Thyroid gland (tissue), 4 donors: ENCODE measurements around the gene ATRIP. TPM values are rescaled to one million over a fixed set of nuclear protein-coding genes. Genes with fewer than 3 reads are reported as not detected.

ENCODE experiments used
- DNase-seq, 2 donors: peaks; one replicate each; pipeline ENCODE4 v3.0.0-alpha.2; 2019
- H3K27ac ChIP-seq, 3 donors: fragments of 200-600 bp; sonication (generic); 1 replicate in 2 of 3; 2 replicates in 1 of 3; pipeline ENCODE4 v1.5.1; 2016 to 2019; ENCODE audit warnings: mild to moderate bottlenecking in 1 of 3, moderate library complexity in 1 of 3
- H3K27me3 ChIP-seq: fragments of 200-600 bp; sonication (generic); one replicate; pipeline ENCODE4 v1.5.1; 2019
- H3K36me3 ChIP-seq, 2 donors: fragments of 200-600 bp; sonication (generic); one replicate each; pipeline ENCODE4 v1.5.1; 2016 to 2019
- H3K4me1 ChIP-seq, 2 donors: fragments of 200-600 bp; sonication (generic); one replicate each; pipeline ENCODE4 v1.5.1; 2017 to 2019
- H3K4me3 ChIP-seq, 3 donors: fragments of 200-600 bp; sonication (generic); replicated peaks in 1 of 3; 1 replicate in 2 of 3; 2 replicates in 1 of 3; pipeline ENCODE4 v1.5.1; 2016; ENCODE audit warnings: mild to moderate bottlenecking in 1 of 3
- H3K9me3 ChIP-seq: fragments of 200-600 bp; sonication (generic); one replicate; pipeline ENCODE4 v1.5.1; 2017
- CTCF ChIP-seq, 6 experiments: fragments of 200-600 bp in 3 of 6; fragments of 450-650 bp in 3 of 6; sonication (generic) in 3 of 6; IDR thresholded peaks; one replicate each; pipeline ENCODE4 v1.5.1; 2016 to 2019; ENCODE audit warnings: antibody characterized with exemption in 6 of 6, mild to moderate bottlenecking in 2 of 6, inconsistent platforms in 1 of 6, moderate library complexity in 1 of 6
- POLR2A ChIP-seq, 2 donors: fragments of 450-650 bp; IDR thresholded peaks; one replicate each; pipeline ENCODE4 v1.6.1; 2017; ENCODE audit warnings: antibody characterized with exemption in 2 of 2, mild to moderate bottlenecking in 2 of 2, moderate library complexity in 1 of 2
- WGBS, 2 donors: methylation state at CpG; one replicate each; pipeline ENCODE4 v1.1.5; 2017; 5-methylcytosine and 5-hydroxymethylcytosine counted together
- intact Hi-C: fragments of 100-400 bp; cut with DNase I; formaldehyde crosslinking; loops from one replicate; pipeline ENCODE4 v1.15.1; 2023
- total RNA-seq, 4 donors: library from RNA; depleted of rRNA; stranded (reverse); fragments of >200 nt; gene quantifications; one replicate each; pipeline ENCODE4 v1.2.3, GENCODE V29; 2016

Gene ATRIP
- total RNA-seq, 4 donors from 2014 or later = 8.4 to 13.9 (median 11.0) TPM

GRCh38 chr3:48435223-48435595 lies 11.3 kb upstream of the ATRIP start:
- Histone ChIP-seq H3K9me3 (no peaks in the 10 kb centered on the region), H3K27me3 (no peaks in the 10 kb centered on the region), H3K27ac (peak overlapping the region; percentile 95 to 96 (median 96)), H3K4me3 (no peak overlapping the region), H3K4me1 (peaks cover 42 to 67% of the 10 kb centered on the region in 2 donors), H3K36me3 (no peaks in the 10 kb centered on the region)
- WGBS, 2 donors = 90 to 91% methylated on average over 4 of the region's 4 CpGs
- intact Hi-C loops = loop anchor here (5.0 to 10.0 kb wide), 2 partner anchors 160 to 243 kb away; no protein-coding TSS in a partner anchor
- TF ChIP-seq CTCF (IDR thresholded peaks at IDR 0.05) (no peak), POLR2A (IDR thresholded peaks at IDR 0.05) (no peak)
- DNase-seq = no peak

- 34 to 37% methylated on average over 7 of the region's 7 CpGs for WGBS, 2 donors
- peak overlapping the region; percentile 95 to 96 (median 96) for H3K27ac ChIP-seq
- H3K9me3 ChIP-seq = no peaks in the 10 kb centered on the region
- H3K27me3 ChIP-seq = no peaks in the 10 kb centered on the region
- H3K36me3 ChIP-seq = no peaks in the 10 kb centered on the region
- intact Hi-C loops = loop anchor here (2.0 to 10.0 kb wide), 3 partner anchors 35 to 244 kb away; no protein-coding TSS in a partner anchor
- peak; percentile 89 to 92 for DNase-seq
- no peak overlapping the region for H3K4me3 ChIP-seq
- H3K4me1 ChIP-seq = peaks cover 38 to 60% of the 10 kb centered on the region in 2 donors
- peak; percentile 94 to 100 (median 99) for TF ChIP-seq CTCF (IDR thresholded peaks at IDR 0.05)
- TF ChIP-seq POLR2A (IDR thresholded peaks at IDR 0.05) = peak in 1 of 2 donors; percentile 9
Measured at GRCh38 chr3:48435774-48436476, 10.6 kb upstream of the ATRIP start.

DNA sequence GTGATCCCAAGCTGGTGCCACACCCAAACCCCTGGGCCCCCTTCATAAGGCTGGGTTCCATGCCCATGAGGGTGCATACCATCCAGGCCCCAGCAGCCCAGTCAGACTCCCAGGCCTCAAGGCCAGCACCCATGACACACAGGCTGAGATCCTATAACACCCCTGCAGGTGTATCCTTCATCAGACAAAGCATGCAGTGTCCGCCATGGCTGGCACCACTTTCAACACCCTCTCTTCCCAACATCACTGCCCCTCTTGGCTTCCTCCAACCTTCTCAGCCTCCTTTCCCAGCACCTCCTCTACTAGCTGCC lies 10.1 kb upstream of the ATRIP start:
- Histone ChIP-seq H3K27me3 (no peaks in the 10 kb centered on the region), H3K9me3 (no peaks in the 10 kb centered on the region), H3K27ac (peak overlapping the region; percentile 95 to 96 (median 96)), H3K36me3 (no peaks in the 10 kb centered on the region), H3K4me1 (peaks cover 43 to 55% of the 10 kb centered on the region in 2 donors), H3K4me3 (no peak overlapping the region)
- 0 to 81% methylated on average over 1 of the region's 1 CpG for WGBS, 2 donors
- no peak for DNase-seq
- intact Hi-C loops = loop anchor here (2.0 to 10.0 kb wide), 3 partner anchors 36 to 244 kb away; no protein-coding TSS in a partner anchor
- TF ChIP-seq POLR2A (IDR thresholded peaks at IDR 0.05) (no peak), CTCF (IDR thresholded peaks at IDR 0.05) (no peak)

DNA sequence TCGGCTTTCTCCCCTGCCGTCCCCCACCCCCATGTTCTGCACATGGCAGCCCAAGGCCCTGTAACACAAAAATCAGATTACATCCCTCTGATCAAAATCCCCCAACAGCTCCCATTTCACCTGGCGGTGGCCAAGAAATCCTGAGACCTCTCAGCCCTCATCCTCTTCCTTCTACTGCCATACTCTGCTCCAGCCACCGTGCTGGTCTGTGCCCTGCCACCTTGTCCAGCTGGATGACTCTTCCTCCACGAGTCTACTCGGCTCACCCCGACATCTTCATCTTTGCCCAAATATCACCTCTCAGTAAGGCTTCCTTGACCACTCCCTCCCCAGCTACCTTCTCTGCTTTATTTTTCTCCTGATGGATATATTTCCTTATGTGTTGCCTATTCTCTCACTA lies 9.7 kb upstream of the ATRIP start:
- no peak for DNase-seq
- no peaks in the 10 kb centered on the region for H3K36me3 ChIP-seq
- TF ChIP-seq CTCF (IDR thresholded peaks at IDR 0.05) (no peak), POLR2A (IDR thresholded peaks at IDR 0.05) (no peak)
- H3K4me1 ChIP-seq = peaks cover 45 to 55% of the 10 kb centered on the region in 2 donors
- WGBS, 2 donors = 87 to 88% methylated on average over 7 of the region's 7 CpGs
- H3K27me3 ChIP-seq = no peaks in the 10 kb centered on the region
- H3K9me3 ChIP-seq = no peaks in the 10 kb centered on the region
- H3K4me3 ChIP-seq = no peak overlapping the region
- peak overlapping the region in 1 of 3 donors; percentile 96 for H3K27ac ChIP-seq
- intact Hi-C loops = loop anchor here (2.0 to 10.0 kb wide), 3 partner anchors 36 to 245 kb away; no protein-coding TSS in a partner anchor

DNA sequence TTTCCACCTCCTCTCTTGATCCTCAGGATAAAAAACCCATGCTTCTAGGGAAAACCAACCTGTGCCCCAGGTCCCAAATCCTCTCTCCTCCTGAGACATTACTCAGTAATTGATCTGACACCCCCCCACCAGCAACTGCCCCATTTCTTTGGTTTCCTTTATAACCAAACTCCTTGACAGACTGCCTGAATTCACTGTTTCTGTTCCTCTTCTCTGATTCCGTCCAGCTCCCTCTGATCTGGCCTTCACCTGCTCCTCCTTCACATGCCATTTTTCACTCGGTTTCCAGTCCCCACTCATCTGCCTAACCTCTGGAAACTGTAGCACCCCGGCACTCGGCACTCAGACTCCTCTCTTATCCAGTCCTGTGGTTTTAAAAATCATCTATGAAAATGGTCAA lies 8.7 kb upstream of the ATRIP start:
- H3K4me3 ChIP-seq = no peak overlapping the region
- 57 to 64% methylated on average over 4 of the region's 4 CpGs for WGBS, 2 donors
- no peak overlapping the region for H3K27ac ChIP-seq
- DNase-seq = peak in 1 of 2 donors; percentile 33
- H3K27me3 ChIP-seq = no peaks in the 10 kb centered on the region
- intact Hi-C loops = loop anchor here (2.0 to 10.0 kb wide), 3 partner anchors 37 to 246 kb away; no protein-coding TSS in a partner anchor
- TF ChIP-seq CTCF (IDR thresholded peaks at IDR 0.05) (no peak), POLR2A (IDR thresholded peaks at IDR 0.05) (no peak)
- H3K9me3 ChIP-seq = no peaks in the 10 kb centered on the region
- H3K4me1 ChIP-seq = peaks cover 44 to 48% of the 10 kb centered on the region in 2 donors
- no peaks in the 10 kb centered on the region for H3K36me3 ChIP-seq
